OCI-LY7 (cell line): ENCODE measurements around the gene SDHAF4. TPM values are rescaled to one million over a fixed set of nuclear protein-coding genes. Genes with fewer than 3 reads are reported as not detected.
"Not testable (repeated sequence)": the region's sequence is repeated elsewhere in the genome, so short reads cannot be mapped to it uniquely, and the experiment has no call there.

Experiments
- BruUV-seq: library from RNA; stranded (reverse); fragments of 400-500 nt; replicated peaks from 2 replicates; lab custom pipeline; 2021; lab: Mats Ljungman, UMichigan
- CTCF ChIA-PET: fragments of 300-600 bp; sonication (Branson Sonifier 250); formaldehyde crosslinking; loops from one replicate; lab custom pipeline; 2022; ENCODE audit warnings: antibody characterized with exemption; ENCODE audit not compliant: unreplicated experiment; lab: Charles Lee
- POLR2A ChIA-PET: fragments of 300-600 bp; sonication (Branson Sonifier 250); formaldehyde crosslinking; loops from one replicate; lab custom pipeline; 2022; ENCODE audit warnings: antibody characterized with exemption; lab: Charles Lee
- DNase-seq: peaks from one replicate; pipeline ENCODE4 v3.0.0-alpha.2; 2015; ENCODE audit warnings: low spot score
- H2AFZ ChIP-seq: fragments of 200-600 bp; sonication (generic), shearing (Covaris generic); 2 replicates; pipeline ENCODE4 v1.6.1; 2014; ENCODE audit warnings: mild to moderate bottlenecking, antibody characterized with exemption, low read length, moderate library complexity
- H3K27ac ChIP-seq: fragments of 200-600 bp; sonication (generic); 2 replicates; pipeline ENCODE4 v1.5.1; 2014; ENCODE audit warnings: mixed run types, low read depth, mild to moderate bottlenecking, moderate library complexity, low read length, inconsistent platforms; ENCODE audit not compliant: poor library complexity, severe bottlenecking
- H3K36me3 ChIP-seq: fragments of 200-600 bp; sonication (generic); 2 replicates; pipeline ENCODE4 v1.6.1; 2014; ENCODE audit warnings: mild to moderate bottlenecking, antibody characterized with exemption, low read length, moderate library complexity, mixed read lengths; ENCODE audit not compliant: insufficient read depth
- H3K4me1 ChIP-seq: fragments of 200-600 bp; sonication (generic); 2 replicates; pipeline ENCODE4 v1.5.1; 2014; ENCODE audit warnings: mild to moderate bottlenecking, low read length; ENCODE audit not compliant: insufficient read depth, poor library complexity, severe bottlenecking
- H3K4me2 ChIP-seq: fragments of 200-600 bp; sonication (generic); 2 replicates; pipeline ENCODE4 v1.6.1; 2014; ENCODE audit warnings: mild to moderate bottlenecking, low read length
- H3K4me3 ChIP-seq: fragments of 200-600 bp; sonication (generic); 2 replicates; pipeline ENCODE4 v1.5.1; 2014; ENCODE audit warnings: mild to moderate bottlenecking, low read depth, low read length; ENCODE audit not compliant: poor library complexity, severe bottlenecking
- H3K79me2 ChIP-seq: fragments of 200-600 bp; sonication (generic); 2 replicates; pipeline ENCODE4 v1.6.1; 2016; ENCODE audit warnings: low read depth, mild to moderate bottlenecking, low read length, moderate library complexity, mixed read lengths; ENCODE audit not compliant: insufficient read depth
- H3K9me2 ChIP-seq: fragments of 200-600 bp; sonication (generic); 2 replicates; pipeline ENCODE4 v1.6.1; 2016; ENCODE audit warnings: mild to moderate bottlenecking, low read length, mixed read lengths; ENCODE audit not compliant: insufficient read depth
- H3K9me3 ChIP-seq: fragments of 200-600 bp; sonication (generic); 2 replicates; pipeline ENCODE4 v1.6.1; 2014; ENCODE audit warnings: mild to moderate bottlenecking, mixed run types, low read length, mixed read lengths
- H4K20me1 ChIP-seq: fragments of 200-600 bp; sonication (generic); 2 replicates; pipeline ENCODE4 v1.6.1; 2014; ENCODE audit warnings: mild to moderate bottlenecking, antibody characterized with exemption, low read length, moderate library complexity, mixed read lengths; ENCODE audit not compliant: insufficient read depth
- EZH2phosphoT487 ChIP-seq: fragments of 200-600 bp; sonication (generic); IDR thresholded peaks from 2 replicates; pipeline ENCODE4 v1.6.1; 2018; ENCODE audit warnings: low read depth, borderline replicate concordance, mild to moderate bottlenecking, mixed run types, antibody characterized with exemption, low read length, moderate library complexity, mixed read lengths
- intact Hi-C: fragments of 100-400 bp; cut with micrococcal nuclease; formaldehyde crosslinking; loops from one replicate; pipeline ENCODE4 v1.10.0; 2022; ENCODE audit not compliant: unreplicated experiment
- total RNA-seq, 2 experiments: library from RNA; depleted of rRNA in 1 of 2; stranded (reverse); fragments of >200 nt in 1 of 2; shearing (Covaris generic) in 1 of 2; gene quantifications; 2 replicates each; pipeline ENCODE4 v1.2.3, GENCODE V29; 2014 to 2022
- TF ChIP-seq, protein P1 (sequence below): fragments of 200-600 bp; sonication (generic); conservative IDR thresholded peaks from 2 replicates; pipeline ENCODE4 v1.5.1; 2014; ENCODE audit warnings: mild to moderate bottlenecking, antibody characterized with exemption, low read length, moderate library complexity, mixed read lengths

Gene SDHAF4
- total RNA-seq, 2 experiments from 2014 or later, result 10.4 to 15.4 TPM

GRCh38 chr6:70549327-70549726, 17.4 kb upstream of the SDHAF4 start:
- no TSS peak for BruUV-seq
- Histone ChIP-seq H3K4me3 (no peak overlapping the region), H3K9me2 (no peaks in the 10 kb centered on the region), H4K20me1 (no peaks in the 10 kb centered on the region), H3K36me3 (no peaks in the 10 kb centered on the region), H3K79me2 (no peaks in the 10 kb centered on the region), H3K4me1 (no peaks in the 10 kb centered on the region), H3K27ac (no peak overlapping the region), H2AFZ (no peak overlapping the region), H3K4me2 (no peak overlapping the region), H3K9me3 (no peaks in the 10 kb centered on the region)
- POLR2A ChIA-PET, result interaction anchor here (0.9 kb wide), 1 partner anchor 10 kb away, joined by 3 read pairs; no protein-coding TSS in a partner anchor
- no peak for DNase-seq
- TF ChIP-seq EZH2phosphoT487, result no peak
- TF ChIP-seq, protein P1, sequence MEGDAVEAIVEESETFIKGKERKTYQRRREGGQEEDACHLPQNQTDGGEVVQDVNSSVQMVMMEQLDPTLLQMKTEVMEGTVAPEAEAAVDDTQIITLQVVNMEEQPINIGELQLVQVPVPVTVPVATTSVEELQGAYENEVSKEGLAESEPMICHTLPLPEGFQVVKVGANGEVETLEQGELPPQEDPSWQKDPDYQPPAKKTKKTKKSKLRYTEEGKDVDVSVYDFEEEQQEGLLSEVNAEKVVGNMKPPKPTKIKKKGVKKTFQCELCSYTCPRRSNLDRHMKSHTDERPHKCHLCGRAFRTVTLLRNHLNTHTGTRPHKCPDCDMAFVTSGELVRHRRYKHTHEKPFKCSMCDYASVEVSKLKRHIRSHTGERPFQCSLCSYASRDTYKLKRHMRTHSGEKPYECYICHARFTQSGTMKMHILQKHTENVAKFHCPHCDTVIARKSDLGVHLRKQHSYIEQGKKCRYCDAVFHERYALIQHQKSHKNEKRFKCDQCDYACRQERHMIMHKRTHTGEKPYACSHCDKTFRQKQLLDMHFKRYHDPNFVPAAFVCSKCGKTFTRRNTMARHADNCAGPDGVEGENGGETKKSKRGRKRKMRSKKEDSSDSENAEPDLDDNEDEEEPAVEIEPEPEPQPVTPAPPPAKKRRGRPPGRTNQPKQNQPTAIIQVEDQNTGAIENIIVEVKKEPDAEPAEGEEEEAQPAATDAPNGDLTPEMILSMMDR, result no peak
- CTCF ChIA-PET, result no interaction called here
- intact Hi-C loops, result no loop called here

GRCh38 chr6:70551566-70551965, 15.2 kb upstream of the SDHAF4 start:
- ChIA-PET POLR2A (no interaction called here), CTCF (no interaction called here)
- intact Hi-C loops, result no loop called here
- no peak overlapping the region for H3K4me3 ChIP-seq
- no peak overlapping the region for H3K27ac ChIP-seq
- no peaks in the 10 kb centered on the region for H3K79me2 ChIP-seq
- no peaks in the 10 kb centered on the region for H3K4me1 ChIP-seq
- H2AFZ ChIP-seq, result no peak overlapping the region
- H4K20me1 ChIP-seq, result no peaks in the 10 kb centered on the region
- no peaks in the 10 kb centered on the region for H3K36me3 ChIP-seq
- H3K4me2 ChIP-seq, result no peak overlapping the region
- TF ChIP-seq, protein P1, result no peak
- TF ChIP-seq EZH2phosphoT487, result no peak
- BruUV-seq, result no TSS peak
- H3K9me3 ChIP-seq, result no peaks in the 10 kb centered on the region
- DNase-seq, result no peak
- H3K9me2 ChIP-seq, result no peaks in the 10 kb centered on the region

GRCh38 chr6:70552286-70552940, 14.3 kb upstream of the SDHAF4 start:
- H3K9me3 ChIP-seq, H3K79me2 ChIP-seq, H3K4me2 ChIP-seq, H3K36me3 ChIP-seq, H3K9me2 ChIP-seq, DNase-seq, BruUV-seq, CTCF ChIA-PET, intact Hi-C loops, H2AFZ ChIP-seq, H3K4me3 ChIP-seq, H3K4me1 ChIP-seq, H3K27ac ChIP-seq, H4K20me1 ChIP-seq: not testable (repeated sequence)
- POLR2A ChIA-PET, result interaction anchor here (0.7 kb wide), 1 partner anchor 314 kb away, joined by 3 read pairs; no protein-coding TSS in a partner anchor
